B cell (primary cell): ENCODE data around the gene TEX9.
"Not testable (repeated sequence)": the region's sequence is repeated elsewhere in the genome, so short reads cannot be mapped to it uniquely, and the experiment has no call there.

Experiments
- CTCF ChIP-seq: fragments of 200-600 bp; IDR thresholded peaks from one replicate; pipeline ENCODE4 v1.8.0; 2022; ENCODE audit warnings: antibody characterized with exemption, mild to moderate bottlenecking
- EZH2 ChIP-seq: IDR thresholded peaks from 2 replicates; pipeline ENCODE4 v1.6.1; 2012; ENCODE audit warnings: borderline replicate concordance, low read depth, mild to moderate bottlenecking, moderate library complexity, low read length; ENCODE audit not compliant: insufficient read depth, poor library complexity, severe bottlenecking

- not testable (repeated sequence) for TF ChIP-seq CTCF, EZH2
Measured at GRCh38 chr15:56374693-56375092, 9.5 kb downstream of the TEX9 start.
